ENCODE data around the gene CTDSP2.

DNA sequence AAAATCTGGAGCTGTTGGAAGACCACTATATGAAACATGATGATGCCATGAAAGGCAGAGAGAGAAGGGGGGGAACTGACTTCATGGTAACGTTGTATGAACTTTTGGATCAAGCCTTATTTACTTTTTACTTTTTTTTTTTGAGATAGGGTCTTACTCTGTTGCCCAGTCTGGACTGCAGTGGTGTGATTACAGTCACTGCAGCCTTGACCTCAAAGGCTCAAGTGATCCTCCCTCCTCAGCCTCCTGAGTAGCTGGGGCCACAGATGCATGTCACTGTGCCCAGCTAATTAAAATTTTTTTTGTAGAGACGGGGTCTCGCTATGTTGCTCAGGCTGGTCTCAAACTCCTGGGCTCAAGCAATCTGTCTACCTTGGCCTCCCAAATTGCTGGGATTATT, 31.3 kb upstream of the CTDSP2 start:
- TF ChIP-seq, protein P1, sequence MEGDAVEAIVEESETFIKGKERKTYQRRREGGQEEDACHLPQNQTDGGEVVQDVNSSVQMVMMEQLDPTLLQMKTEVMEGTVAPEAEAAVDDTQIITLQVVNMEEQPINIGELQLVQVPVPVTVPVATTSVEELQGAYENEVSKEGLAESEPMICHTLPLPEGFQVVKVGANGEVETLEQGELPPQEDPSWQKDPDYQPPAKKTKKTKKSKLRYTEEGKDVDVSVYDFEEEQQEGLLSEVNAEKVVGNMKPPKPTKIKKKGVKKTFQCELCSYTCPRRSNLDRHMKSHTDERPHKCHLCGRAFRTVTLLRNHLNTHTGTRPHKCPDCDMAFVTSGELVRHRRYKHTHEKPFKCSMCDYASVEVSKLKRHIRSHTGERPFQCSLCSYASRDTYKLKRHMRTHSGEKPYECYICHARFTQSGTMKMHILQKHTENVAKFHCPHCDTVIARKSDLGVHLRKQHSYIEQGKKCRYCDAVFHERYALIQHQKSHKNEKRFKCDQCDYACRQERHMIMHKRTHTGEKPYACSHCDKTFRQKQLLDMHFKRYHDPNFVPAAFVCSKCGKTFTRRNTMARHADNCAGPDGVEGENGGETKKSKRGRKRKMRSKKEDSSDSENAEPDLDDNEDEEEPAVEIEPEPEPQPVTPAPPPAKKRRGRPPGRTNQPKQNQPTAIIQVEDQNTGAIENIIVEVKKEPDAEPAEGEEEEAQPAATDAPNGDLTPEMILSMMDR (IDR thresholded peaks at IDR 0.05) = no peak
- TF ChIP-seq ZFX (IDR thresholded peaks at IDR 0.05; ENCODE audit: borderline replicate concordance) = no peak

Data from 22Rv1 (cell line).